ENCODE measurements around the gene TP63.

Gene TP63

DNA sequence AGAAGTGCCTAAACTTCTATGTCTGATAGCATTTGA lies at the start of gene TP63:
Gene TP63 (plus strand): TSS at position 17 of the 36 bp plus-strand sequence. CDS start 127 bp downstream, outside the sequence.
- TF ChIP-seq CTCF (conservative IDR thresholded peaks at IDR 0.05) (no peak), ZFX (IDR thresholded peaks at IDR 0.05) (no peak)
- no peak within 1 kb of the TSS for H3K27ac ChIP-seq

GRCh38 chr3:189582179-189582578 lies 49.0 kb upstream of the TP63 start:
- no peak overlapping the region for H3K27ac ChIP-seq
- TF ChIP-seq ZFX (IDR thresholded peaks at IDR 0.05), result no peak
- no peak for TF ChIP-seq CTCF (conservative IDR thresholded peaks at IDR 0.05)

GRCh38 chr3:189584645-189585044 lies 46.5 kb upstream of the TP63 start:
- no peak overlapping the region for H3K27ac ChIP-seq
- TF ChIP-seq ZFX (IDR thresholded peaks at IDR 0.05) (no peak), CTCF (conservative IDR thresholded peaks at IDR 0.05) (no peak)

DNA sequence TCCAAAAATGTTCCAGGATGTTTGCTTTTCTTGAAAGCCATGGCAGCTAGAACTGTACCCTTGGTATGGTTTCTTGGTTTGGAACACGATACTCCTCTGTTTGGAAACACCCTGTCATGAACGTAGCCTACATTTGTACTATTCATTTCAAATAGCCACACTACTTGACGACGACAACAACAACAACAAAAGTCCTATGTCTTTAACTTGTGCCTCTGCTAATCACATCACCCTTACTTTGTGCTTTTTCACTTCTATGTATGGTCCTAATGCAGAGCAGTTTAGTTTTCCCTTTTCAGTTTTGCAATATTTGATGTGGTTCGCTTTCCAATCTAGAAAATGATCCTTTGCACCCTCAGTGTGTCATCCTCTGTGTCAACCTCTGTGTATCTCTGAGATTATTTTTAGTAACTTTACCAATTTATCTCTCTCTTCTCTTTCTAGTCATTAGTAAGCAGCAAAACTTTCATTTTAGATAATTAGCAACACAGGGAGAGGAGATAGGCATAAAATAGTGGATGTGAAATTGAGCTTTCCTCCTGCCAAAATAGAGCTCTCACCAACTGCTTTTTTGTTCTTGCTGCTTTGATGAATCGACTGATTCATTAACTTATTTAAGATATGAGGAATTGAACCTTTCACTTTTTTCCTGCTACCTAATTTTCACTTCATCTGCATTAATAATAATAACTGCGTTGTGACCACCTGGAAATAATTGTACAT lies 44.1 kb upstream of the TP63 start:
- H3K27ac ChIP-seq, result no peak overlapping the region

DNA sequence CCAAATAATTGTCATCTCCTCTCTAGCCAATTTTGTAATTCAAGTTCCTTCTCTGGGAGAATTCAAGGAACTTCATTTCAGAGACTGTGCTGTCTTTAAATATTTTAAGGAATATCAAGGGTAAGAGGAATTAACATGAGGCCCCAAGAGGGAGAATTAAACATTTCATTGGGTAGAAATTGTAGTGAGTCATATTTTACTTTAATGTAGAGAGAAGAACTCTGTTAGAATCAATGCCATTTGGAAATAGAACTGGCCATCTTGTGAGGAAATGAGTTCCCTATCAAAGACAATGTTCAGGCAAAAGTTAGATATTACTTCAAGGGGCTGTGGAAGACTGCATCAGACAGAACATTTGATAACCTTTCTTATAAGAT lies 43.5 kb upstream of the TP63 start:
- no peak for TF ChIP-seq ZFX (IDR thresholded peaks at IDR 0.05)
- TF ChIP-seq CTCF (conservative IDR thresholded peaks at IDR 0.05), result no peak
- H3K27ac ChIP-seq, result no peak overlapping the region

More for the DNA sequence above, 44.1 kb upstream of the TP63 start:
- TF ChIP-seq ZFX (IDR thresholded peaks at IDR 0.05), result no peak

- no peak overlapping the region for H3K27ac ChIP-seq
- TF ChIP-seq CTCF (conservative IDR thresholded peaks at IDR 0.05) (no peak), ZFX (IDR thresholded peaks at IDR 0.05) (no peak)
These were observed 43.1 kb upstream of the TP63 start for GRCh38 chr3:189588070-189588469.

DNA sequence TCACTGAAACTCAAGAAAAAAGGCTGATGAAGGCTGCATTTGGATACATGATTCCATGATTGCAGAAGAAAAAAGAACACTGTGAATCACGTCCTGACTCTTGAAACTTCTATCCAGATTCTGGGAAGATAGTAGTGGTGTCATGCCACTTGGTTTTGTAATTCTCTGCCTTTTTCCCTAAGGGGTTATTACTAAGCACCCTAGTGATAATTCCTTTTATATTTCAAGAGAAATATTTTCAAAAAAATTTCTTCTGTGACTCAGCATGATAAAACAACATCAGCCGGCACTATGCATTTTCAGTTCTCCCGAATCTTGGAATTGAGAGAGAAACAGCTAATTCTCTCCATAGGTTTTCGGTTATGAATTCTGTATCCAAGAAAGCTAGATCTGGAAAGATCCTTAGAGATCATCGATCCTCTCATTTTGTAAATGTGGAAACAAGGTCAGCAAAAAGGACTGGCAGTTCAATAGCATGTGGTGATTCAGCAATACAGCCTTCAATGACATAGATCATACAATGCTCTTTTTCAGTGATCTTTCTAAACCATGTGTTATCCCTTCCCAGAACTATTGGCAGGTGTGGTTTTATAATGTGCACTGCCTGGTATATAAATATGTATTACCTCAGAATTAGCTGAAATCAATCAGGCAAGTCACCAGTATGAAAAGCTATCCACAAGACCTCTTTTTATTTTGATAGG lies 42.6 kb upstream of the TP63 start:
- TF ChIP-seq ZFX (IDR thresholded peaks at IDR 0.05) (no peak), CTCF (conservative IDR thresholded peaks at IDR 0.05) (no peak)

DNA sequence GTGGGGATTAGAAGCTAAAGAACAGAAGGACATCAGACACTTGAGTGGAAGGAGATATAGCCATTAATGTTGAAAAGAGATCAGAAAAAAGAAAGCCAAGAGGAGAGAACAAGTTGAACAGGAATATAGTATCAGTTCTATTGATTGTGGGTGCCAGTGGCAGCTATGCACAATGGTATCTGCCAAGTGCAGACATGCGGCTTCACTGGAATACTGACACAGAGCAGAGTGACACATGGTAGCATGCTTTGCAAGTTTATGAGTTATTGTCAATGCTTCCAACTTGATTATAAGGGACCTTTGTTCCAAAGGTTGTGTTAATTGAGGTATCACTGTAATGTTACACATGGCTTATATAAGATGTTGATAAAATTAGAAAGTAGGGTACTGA lies 42.0 kb upstream of the TP63 start:
- no peak for TF ChIP-seq CTCF (conservative IDR thresholded peaks at IDR 0.05)
- TF ChIP-seq ZFX (IDR thresholded peaks at IDR 0.05), result no peak
- H3K27ac ChIP-seq, result no peak overlapping the region

More for the DNA sequence above, 42.6 kb upstream of the TP63 start:
- H3K27ac ChIP-seq, result no peak overlapping the region

Data from C4-2B (cell line).